ENCODE measurements around the gene SP3.

GRCh38 chr2:173991856-173992588 lies 26.8 kb upstream of the SP3 start:
- no peak for TF ChIP-seq YY1 (IDR thresholded peaks at IDR 0.05; ENCODE audit: insufficient read depth, insufficient read length)
- no peak for TF ChIP-seq ZNF274 (IDR thresholded peaks at IDR 0.05; ENCODE audit: low read depth, low read length)
- TF ChIP-seq SUZ12 (IDR thresholded peaks at IDR 0.05; ENCODE audit: extremely low read depth, insufficient read depth, insufficient read length), result no peak
